ENCODE measurements around the gene MAF.

GRCh38 chr16:79634298-79634697, 33.8 kb upstream of the MAF start:
- no peak for TF ChIP-seq GATA2 (IDR thresholded peaks at IDR 0.05; ENCODE audit: low read depth, low read length)
- TF ChIP-seq GATA3 (IDR thresholded peaks at IDR 0.05; ENCODE audit: low read depth, low read length), result no peak
